Bronchial epithelial cell (primary cell): ENCODE results near the gene ZNF318. TPM values are rescaled to one million over a fixed set of nuclear protein-coding genes. Genes with fewer than 3 reads are reported as not detected.

Experiments used
- DNase-seq: peaks from one replicate; pipeline ENCODE4 v3.0.0-alpha.2; 2010; ENCODE audit warnings: low read depth
- FAIRE-seq: peaks from 2 replicates; lab custom pipeline; 2011; peaks lifted over from hg19 to GRCh38; lab: Jason Lieb, UNC
- H3K27me3 ChIP-seq: 2 replicates; pipeline ENCODE4 v1.5.1; 2011; ENCODE audit warnings: low read length; ENCODE audit not compliant: control insufficient read depth, insufficient read depth
- H3K36me3 ChIP-seq: 2 replicates; pipeline ENCODE4 v1.5.1; 2011; ENCODE audit warnings: low read length; ENCODE audit not compliant: control insufficient read depth, insufficient read depth
- H3K4me3 ChIP-seq: 2 replicates; pipeline ENCODE4 v1.5.1; 2011; ENCODE audit warnings: mild to moderate bottlenecking, low read depth, low read length, control low read depth
- CTCF ChIP-seq: IDR thresholded peaks from 2 replicates; pipeline ENCODE4 v1.5.1; 2011; ENCODE audit warnings: mild to moderate bottlenecking, moderate library complexity, low read length, control low read depth, inconsistent platforms; ENCODE audit not compliant: insufficient read depth, severe bottlenecking
- total RNA-seq: library from RNA; depleted of rRNA; stranded (reverse); fragments of >200 nt; gene quantifications from 2 replicates; pipeline ENCODE4 v1.2.1, GENCODE V29; 2014

ZNF318 gene
- total RNA-seq, 1 donor from 2014 or later = 2.1 TPM

- no peak for TF ChIP-seq CTCF
- no peaks in the 10 kb centered on the region for H3K36me3 ChIP-seq
- H3K4me3 ChIP-seq = no peak overlapping the region
- no peak for FAIRE-seq
- no peaks in the 10 kb centered on the region for H3K27me3 ChIP-seq
- DNase-seq = no peak
Observed at GRCh38 chr6:43293698-43294097, 75.7 kb downstream of the ZNF318 start.

GRCh38 chr6:43292763-43293318 is 76.6 kb downstream of the ZNF318 start:
- no peak for TF ChIP-seq CTCF
- no peaks in the 10 kb centered on the region for H3K36me3 ChIP-seq
- FAIRE-seq (no peak), DNase-seq (no peak)
- H3K4me3 ChIP-seq = no peak overlapping the region
- H3K27me3 ChIP-seq = no peaks in the 10 kb centered on the region

GRCh38 chr6:43292341-43292740 is 77.1 kb downstream of the ZNF318 start:
- no peak for TF ChIP-seq CTCF
- Histone ChIP-seq H3K27me3 (peaks cover 1% of the 10 kb centered on the region), H3K36me3 (no peaks in the 10 kb centered on the region), H3K4me3 (no peak overlapping the region)
- FAIRE-seq (no peak), DNase-seq (no peak)

- H3K4me3 ChIP-seq = no peak overlapping the region
- no peaks in the 10 kb centered on the region for H3K36me3 ChIP-seq
- H3K27me3 ChIP-seq = peaks cover 6% of the 10 kb centered on the region
- no peak for TF ChIP-seq CTCF
- DNase-seq (no peak), FAIRE-seq (no peak)
Observed at GRCh38 chr6:43291708-43292107, 77.7 kb downstream of the ZNF318 start.

- FAIRE-seq (no peak), DNase-seq (no peak)
- H3K27me3 ChIP-seq = peaks cover 11% of the 10 kb centered on the region
- no peaks in the 10 kb centered on the region for H3K36me3 ChIP-seq
- no peak overlapping the region for H3K4me3 ChIP-seq
- TF ChIP-seq CTCF = no peak
Observed at GRCh38 chr6:43290905-43291355, 78.5 kb downstream of the ZNF318 start.

- peaks cover 13% of the 10 kb centered on the region for H3K27me3 ChIP-seq
- H3K4me3 ChIP-seq = no peak overlapping the region
- TF ChIP-seq CTCF = no peak
- no peaks in the 10 kb centered on the region for H3K36me3 ChIP-seq
- no peak for DNase-seq
- no peak for FAIRE-seq
Observed at GRCh38 chr6:43290339-43290904, 79.0 kb downstream of the ZNF318 start.
